Measurements from ENCODE around the gene TAF15.

DNA sequence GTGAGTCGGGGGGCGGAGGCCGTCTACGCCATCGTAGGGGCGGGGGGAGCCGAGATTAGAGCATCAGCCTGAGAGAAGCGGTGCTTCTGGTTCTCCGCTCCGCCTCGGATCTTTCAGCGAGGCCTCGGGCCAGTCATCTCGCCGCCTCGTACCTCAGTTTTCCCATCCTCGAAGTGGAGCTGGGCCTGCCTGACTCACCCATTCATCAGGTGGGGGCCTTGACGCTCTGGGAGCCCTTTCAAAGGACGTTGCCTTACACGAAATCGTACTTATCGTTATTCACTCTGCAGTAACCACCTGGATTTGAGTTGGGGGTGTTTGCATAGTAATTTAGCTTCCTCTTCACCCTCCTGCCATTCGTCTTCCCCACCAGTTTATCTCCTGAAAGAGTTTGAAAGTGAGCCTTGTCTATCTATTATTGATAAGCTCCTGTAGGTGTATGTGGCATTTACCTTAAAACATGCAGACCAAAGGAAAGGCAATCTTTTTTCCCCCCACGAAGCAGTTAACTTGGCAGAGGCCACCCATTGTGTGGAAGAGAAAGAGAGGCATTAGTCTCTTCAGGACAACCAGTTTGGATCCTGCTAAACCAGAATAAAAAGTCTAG lies 674 bp downstream of the TAF15 start:
- TF ChIP-seq EZH2phosphoT487 (IDR thresholded peaks at IDR 0.05; ENCODE audit: borderline replicate concordance) (no peak), CTCF (conservative IDR thresholded peaks at IDR 0.05; ENCODE audit: low read length) (no peak)

Data from Loucy (cell line).